HG03103 (cell line): ENCODE results near the gene SCN5A.

Source experiments
- ATAC-seq: cut with Tn5 transposase; IDR thresholded peaks from one replicate; pipeline ENCODE4 v1.9.1; 2021; ENCODE audit warnings: low read depth; ENCODE audit not compliant: unreplicated experiment

The SCN5A gene

DNA sequence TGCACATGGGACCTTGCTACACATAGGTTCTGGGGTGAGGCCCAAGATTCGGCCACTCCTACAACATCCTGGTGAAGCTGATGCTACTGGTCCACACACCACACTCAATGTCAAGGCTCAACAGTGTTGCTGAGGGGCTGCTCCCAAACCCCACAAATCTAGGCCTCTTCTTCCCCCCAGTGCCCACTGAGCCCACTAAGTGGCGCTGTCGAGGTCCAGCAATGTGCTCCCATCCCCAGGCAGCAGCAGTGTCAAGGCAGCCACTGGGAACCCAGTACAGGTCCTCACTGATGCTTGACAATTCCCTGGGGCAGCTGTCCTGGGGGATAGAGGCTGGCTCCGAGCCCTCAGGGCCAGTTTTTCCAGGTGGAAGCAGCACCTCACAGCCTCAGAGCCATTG, 21.5 kb downstream of the SCN5A start:
- no peak for ATAC-seq

- no peak for ATAC-seq
Measured at GRCh38 chr3:38626171-38626570, 23.3 kb downstream of the SCN5A start.

- ATAC-seq, result no peak
Measured at GRCh38 chr3:38623539-38623938, 25.9 kb downstream of the SCN5A start.

- no peak for ATAC-seq
Measured at GRCh38 chr3:38622336-38622735, 27.2 kb downstream of the SCN5A start.

GRCh38 chr3:38620236-38620635, 29.3 kb downstream of the SCN5A start:
- ATAC-seq, result no peak

DNA sequence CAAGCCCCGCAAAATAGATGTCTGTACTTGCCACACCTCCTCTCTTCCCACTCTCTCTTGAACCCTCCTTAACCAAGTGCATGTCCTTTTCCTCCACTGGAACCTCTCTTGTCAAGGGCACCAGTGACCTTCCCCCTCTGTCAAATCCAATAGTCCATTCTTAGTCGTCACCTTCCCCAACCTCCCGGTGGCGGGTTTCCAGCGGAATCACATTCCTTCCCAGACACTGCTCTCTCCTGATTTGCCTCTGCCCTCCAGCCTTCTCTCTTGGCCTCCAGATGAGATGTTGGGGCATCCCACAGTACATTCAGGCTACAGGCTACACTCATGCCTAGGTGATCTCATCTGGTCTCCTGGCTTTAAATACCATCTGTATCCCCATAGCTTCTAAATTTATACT, 31.1 kb downstream of the SCN5A start:
- no peak for ATAC-seq

- ATAC-seq, result no peak
Measured at GRCh38 chr3:38617586-38617985, 31.9 kb downstream of the SCN5A start.

DNA sequence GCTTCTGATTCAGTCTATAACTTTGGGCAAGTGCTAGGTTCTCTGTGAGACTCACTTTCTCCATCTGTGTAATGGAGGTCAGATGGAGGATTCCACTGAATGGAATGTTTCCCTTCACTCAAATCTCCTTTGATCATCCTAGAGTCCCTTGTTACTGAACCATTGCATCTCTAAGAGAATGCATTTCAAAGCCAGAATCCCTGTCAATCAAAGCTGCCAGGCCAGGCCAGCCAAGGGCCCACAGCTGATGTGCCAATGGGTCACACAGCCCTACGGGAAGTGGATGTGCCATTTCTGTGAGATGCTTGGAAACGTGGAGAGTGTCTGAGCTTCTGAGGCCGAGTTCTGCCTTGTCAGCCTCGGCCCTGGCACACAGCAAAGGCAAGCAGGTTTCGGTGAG, 32.4 kb downstream of the SCN5A start:
- no peak for ATAC-seq

GRCh38 chr3:38616658-38617057, 32.8 kb downstream of the SCN5A start:
- no peak for ATAC-seq

DNA sequence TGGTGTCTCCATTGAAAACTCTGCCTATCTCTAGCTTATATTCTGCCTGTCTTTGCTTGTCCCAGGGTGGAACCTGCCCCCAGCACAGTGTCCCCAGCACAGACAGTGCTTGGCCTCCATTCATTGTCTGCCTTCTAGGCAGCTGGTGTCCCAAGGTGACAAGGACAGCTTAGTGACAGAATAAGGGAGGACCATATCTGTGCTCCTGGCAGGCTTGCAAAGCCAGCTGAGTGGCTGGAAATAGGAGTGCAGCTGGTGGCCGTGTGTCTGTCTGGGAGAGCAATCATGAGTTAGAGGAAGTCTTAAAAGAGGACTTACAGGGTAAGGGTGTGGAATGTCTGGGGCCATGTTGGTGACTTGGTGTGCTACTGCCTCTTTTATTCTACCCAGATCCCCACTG, 33.4 kb downstream of the SCN5A start:
- no peak for ATAC-seq

GRCh38 chr3:38614651-38615352, 34.7 kb downstream of the SCN5A start:
- ATAC-seq, result no peak

GRCh38 chr3:38614091-38614490, 35.4 kb downstream of the SCN5A start:
- no peak for ATAC-seq

- no peak for ATAC-seq
Measured at GRCh38 chr3:38613426-38613825, 36.1 kb downstream of the SCN5A start.

DNA sequence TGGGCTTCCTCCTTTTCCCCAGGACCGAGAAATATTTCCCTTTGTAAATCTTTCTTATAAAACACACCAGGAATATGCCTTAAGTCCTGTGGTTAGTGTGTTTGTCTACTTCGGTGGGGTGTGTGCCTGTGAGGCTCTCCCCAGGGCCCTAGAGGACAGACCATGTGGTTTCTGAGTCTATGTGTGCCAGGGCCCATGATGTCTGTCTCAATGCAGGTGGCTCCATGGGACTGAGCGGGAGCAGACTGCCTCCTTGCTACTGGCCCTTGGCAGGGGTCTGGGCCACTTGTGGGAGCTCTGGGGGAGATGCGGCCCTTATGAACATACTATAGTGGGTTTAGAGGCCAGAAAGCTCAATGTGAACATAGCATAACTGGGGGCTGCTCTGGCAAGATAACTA, 37.6 kb downstream of the SCN5A start:
- ATAC-seq, result no peak

GRCh38 chr3:38610934-38611333, 38.6 kb downstream of the SCN5A start:
- ATAC-seq, result no peak

- no peak for ATAC-seq
Measured at GRCh38 chr3:38610436-38610835, 39.1 kb downstream of the SCN5A start.

GRCh38 chr3:38609386-38610111, 39.9 kb downstream of the SCN5A start:
- ATAC-seq, result no peak

DNA sequence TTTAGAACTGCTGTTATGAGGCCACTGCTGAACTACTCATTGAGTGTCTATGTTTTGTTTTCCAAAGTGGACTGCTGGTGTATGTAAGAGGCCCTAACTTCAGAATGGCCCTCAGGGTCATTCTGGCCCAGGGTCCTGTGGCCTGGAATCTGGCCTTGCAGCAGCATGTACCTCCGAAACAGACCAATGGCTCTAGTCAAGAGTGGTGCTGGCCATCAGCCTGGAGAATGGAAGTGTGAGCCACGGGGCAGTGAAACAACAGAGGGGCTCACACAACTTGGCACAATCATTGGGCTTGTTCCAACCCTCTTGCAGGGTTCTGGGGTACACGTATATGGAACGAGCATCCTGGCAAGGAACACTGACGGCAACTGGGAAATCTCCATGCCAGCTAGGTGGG, 40.5 kb downstream of the SCN5A start:
- ATAC-seq, result no peak

- no peak for ATAC-seq
Measured at GRCh38 chr3:38608086-38608775, 41.3 kb downstream of the SCN5A start.

DNA sequence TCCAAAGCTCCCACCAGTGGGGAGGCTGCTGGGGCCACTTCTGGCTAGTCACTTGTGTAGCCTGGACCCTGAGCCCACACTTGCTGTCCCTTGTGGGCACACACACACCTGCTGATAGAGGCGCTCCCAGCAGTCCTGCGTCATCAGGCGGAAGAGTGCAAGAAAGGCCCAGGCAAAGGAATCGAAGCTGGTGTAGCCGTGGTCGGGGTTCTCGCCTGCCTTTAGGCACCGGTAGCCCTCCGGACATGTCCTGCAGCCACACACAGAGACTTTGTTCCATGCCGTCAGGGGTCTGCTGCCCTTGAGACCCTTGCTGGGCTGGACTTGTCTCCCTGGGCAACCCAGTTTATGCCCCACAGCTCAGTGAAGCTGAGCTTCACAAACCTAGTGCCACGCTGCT, 42.9 kb downstream of the SCN5A start:
- ATAC-seq, result no peak

- ATAC-seq, result no peak
Measured at GRCh38 chr3:38605981-38606380, 43.5 kb downstream of the SCN5A start.

DNA sequence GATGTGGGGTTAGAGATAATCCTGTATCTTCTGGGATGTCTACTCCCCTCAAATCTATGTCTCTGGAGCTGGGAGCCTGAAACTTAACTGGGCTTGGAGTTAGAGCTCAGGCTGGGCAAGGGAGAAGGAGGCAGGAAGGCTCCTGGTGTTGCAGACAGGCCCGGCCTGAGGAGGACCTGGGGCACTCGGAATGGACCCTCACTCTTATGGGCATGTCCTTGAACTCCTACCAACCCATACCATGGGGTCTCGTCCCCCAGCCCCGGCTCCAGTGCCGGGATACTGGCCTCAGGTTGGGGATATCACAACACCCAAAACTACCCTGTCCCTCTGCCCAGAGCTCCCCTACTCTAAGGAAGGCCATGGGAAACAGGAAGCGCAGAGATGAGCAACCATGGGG, 45.2 kb downstream of the SCN5A start:
- no peak for ATAC-seq
